Choroid plexus epithelial cell (primary cell): Measurements from ENCODE around the gene HTT.

Experiments
- DNase-seq: peaks from one replicate; pipeline ENCODE4 v3.0.0-alpha.2; 2010; ENCODE audit warnings: low read depth
- H3K4me3 ChIP-seq: 2 replicates; pipeline ENCODE4 v1.5.1; 2011; ENCODE audit warnings: low read depth, mild to moderate bottlenecking, control low read depth, low read length, moderate library complexity
- CTCF ChIP-seq: conservative IDR thresholded peaks from 2 replicates; pipeline ENCODE4 v1.5.1; 2011; ENCODE audit warnings: low read depth, mild to moderate bottlenecking, control low read depth, inconsistent platforms, low read length, moderate library complexity

Gene HTT

GRCh38 chr4:3168029-3168428 lies 93.5 kb downstream of the HTT start:
- H3K4me3 ChIP-seq = no peak overlapping the region
- peak; percentile 72 for DNase-seq
- TF ChIP-seq CTCF = no peak

GRCh38 chr4:3174371-3175338 lies 100.2 kb downstream of the HTT start:
- no peak for DNase-seq
- no peak for TF ChIP-seq CTCF
- no peak overlapping the region for H3K4me3 ChIP-seq

- no peak for TF ChIP-seq CTCF
These were observed 102.1 kb downstream of the HTT start for GRCh38 chr4:3176367-3177229.

GRCh38 chr4:3177426-3177825 lies 102.9 kb downstream of the HTT start:
- no peak for TF ChIP-seq CTCF
- no peak overlapping the region for H3K4me3 ChIP-seq
- no peak for DNase-seq

More at GRCh38 chr4:3176367-3177229, 102.1 kb downstream of the HTT start:
- no peak for DNase-seq
- no peak overlapping the region for H3K4me3 ChIP-seq

- TF ChIP-seq CTCF = no peak
- DNase-seq = no peak
- no peak overlapping the region for H3K4me3 ChIP-seq
These were observed 103.4 kb downstream of the HTT start for GRCh38 chr4:3177905-3178304.

- no peak for TF ChIP-seq CTCF
- DNase-seq = no peak
- no peak overlapping the region for H3K4me3 ChIP-seq
These were observed 103.9 kb downstream of the HTT start for GRCh38 chr4:3178351-3178750.
